SU-DHL-6 (cell line): ENCODE data around the gene TSPAN10.

Experiments
- H2AFZ ChIP-seq: fragments of 200-600 bp; sonication (generic); 2 replicates; pipeline ENCODE4 v1.6.1; 2014; ENCODE audit warnings: low read depth, mild to moderate bottlenecking, moderate library complexity, mixed read lengths, antibody characterized with exemption, low read length; ENCODE audit not compliant: severe bottlenecking
- H3F3A ChIP-seq: fragments of 200-600 bp; shearing (Covaris generic); 2 replicates; pipeline ENCODE4 v1.6.0; 2016; ENCODE audit warnings: antibody characterized with exemption, mild to moderate bottlenecking; ENCODE audit not compliant: insufficient read depth
- H3K27ac ChIP-seq: fragments of 200-600 bp; sonication (generic); 2 replicates; pipeline ENCODE4 v1.5.1; 2016; ENCODE audit warnings: low read depth, mild to moderate bottlenecking, low read length, moderate library complexity, mixed read lengths
- H3K27me3 ChIP-seq: fragments of 200-600 bp; sonication (generic), shearing (Covaris generic); 2 replicates; pipeline ENCODE4 v1.6.0; 2014; ENCODE audit warnings: mild to moderate bottlenecking, low read length
- H3K36me3 ChIP-seq: fragments of 200-600 bp; sonication (generic); 2 replicates; pipeline ENCODE4 v1.6.1; 2014; ENCODE audit warnings: mild to moderate bottlenecking, low read length, mixed read lengths
- H3K4me2 ChIP-seq: fragments of 300-600, 200-600 bp; shearing (Covaris generic), sonication (generic); 2 replicates; pipeline ENCODE4 v1.6.0; 2014; ENCODE audit warnings: low read length, low read depth, mild to moderate bottlenecking; ENCODE audit not compliant: poor library complexity, severe bottlenecking
- H3K4me3 ChIP-seq: fragments of 200-600 bp; sonication (generic); 2 replicates; pipeline ENCODE4 v1.5.1; 2014; ENCODE audit warnings: antibody characterized with exemption, low read length, mild to moderate bottlenecking, mixed read lengths; ENCODE audit not compliant: insufficient read depth, poor library complexity, severe bottlenecking
- H3K79me2 ChIP-seq: fragments of 200-600 bp; sonication (generic); 2 replicates; pipeline ENCODE4 v1.6.1; 2014; ENCODE audit warnings: mild to moderate bottlenecking, low read length, moderate library complexity; ENCODE audit not compliant: insufficient read depth
- H3K9ac ChIP-seq: fragments of 200-600 bp; sonication (generic); 2 replicates; pipeline ENCODE4 v1.7.0; 2014; ENCODE audit warnings: mild to moderate bottlenecking, low read length
- H3K9me2 ChIP-seq: fragments of 200-600 bp; sonication (generic); replicated peaks from 2 replicates; pipeline ENCODE4 v1.6.1; 2014; ENCODE audit warnings: low read length; ENCODE audit not compliant: insufficient read depth
- H3K9me3 ChIP-seq: fragments of 200-600 bp; sonication (generic); 2 replicates; pipeline ENCODE4 v1.6.1; 2014; ENCODE audit warnings: low read length, mixed read lengths; ENCODE audit not compliant: insufficient read depth
- H4K20me1 ChIP-seq: fragments of 200-600 bp; sonication (generic); 2 replicates; pipeline ENCODE4 v1.6.1; 2014; ENCODE audit warnings: low read depth, mild to moderate bottlenecking, antibody characterized with exemption, low read length, moderate library complexity, mixed read lengths
- CTCF ChIP-seq: fragments of 200-600 bp; sonication (generic); IDR thresholded peaks from one replicate; pipeline ENCODE4 v1.5.1; 2017; ENCODE audit warnings: antibody characterized with exemption, mild to moderate bottlenecking, low read length, moderate library complexity; ENCODE audit not compliant: insufficient read depth, poor library complexity, severe bottlenecking
- EZH2phosphoT487 ChIP-seq: fragments of 200-600 bp; sonication (generic), shearing (Covaris generic); conservative IDR thresholded peaks from 2 replicates; pipeline ENCODE4 v1.6.1; 2018; ENCODE audit warnings: mild to moderate bottlenecking, antibody characterized with exemption, low read length, moderate library complexity, mixed read lengths

The TSPAN10 gene

DNA sequence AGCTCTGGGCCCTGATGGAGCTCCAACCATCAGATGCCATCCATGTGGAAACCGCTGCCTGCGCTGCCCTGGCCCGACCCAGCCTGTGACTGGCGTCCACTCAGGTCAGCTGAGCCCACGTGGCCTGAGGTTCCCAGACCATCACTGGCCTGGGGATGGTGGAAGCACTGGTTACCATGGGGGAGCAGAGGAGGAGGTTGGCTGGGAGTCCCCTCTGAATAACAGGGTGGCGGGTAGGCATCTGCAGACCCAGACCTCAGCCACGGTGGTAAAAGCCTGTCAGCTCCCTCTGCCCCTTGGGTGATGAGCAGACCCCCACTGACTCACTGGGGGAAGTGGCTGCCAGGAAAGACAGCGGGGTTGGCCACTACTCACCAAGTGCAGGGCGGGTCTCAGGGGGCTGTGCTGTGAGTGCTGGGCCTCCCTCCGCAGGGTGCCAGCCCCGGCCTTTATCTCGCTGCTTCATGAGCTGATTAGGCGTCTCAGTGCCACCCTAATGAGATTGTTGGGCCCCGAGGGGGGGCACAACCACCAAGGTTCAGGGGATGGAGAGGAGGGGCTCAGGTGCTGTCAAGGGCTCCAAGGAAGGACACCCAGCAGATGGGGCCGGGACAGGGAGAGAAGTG lies 19.2 kb downstream of the TSPAN10 start, which contains the start of gene PDE6G:
PDE6G (minus strand) TSS at position 425 of the 626 bp plus-strand sequence. CDS start 3,237 bp downstream, outside the sequence.
- H2AFZ ChIP-seq: no peak within 1 kb of the TSS
- no peak within 1 kb of the TSS for H3K4me2 ChIP-seq
- no peaks in the 10 kb centered on the region for H4K20me1 ChIP-seq
- no peaks in the 10 kb centered on the region for H3K36me3 ChIP-seq
- no peaks in the 10 kb centered on the region for H3K9me3 ChIP-seq
- no peak within 1 kb of the TSS for H3K27ac ChIP-seq
- H3F3A ChIP-seq: no peaks in the 10 kb centered on the region
- no peaks in the 10 kb centered on the region for H3K79me2 ChIP-seq
- no peak for TF ChIP-seq CTCF
- TF ChIP-seq EZH2phosphoT487: no peak
- H3K9me2 ChIP-seq: no peaks in the 10 kb centered on the region
- H3K4me3 ChIP-seq: no peak within 1 kb of the TSS
- no peaks in the 10 kb centered on the region for H3K27me3 ChIP-seq
- no peak within 1 kb of the TSS for H3K9ac ChIP-seq

GRCh38 chr17:81656835-81657234 lies 19.8 kb downstream of the TSPAN10 start:
- no peak overlapping the region for H3K27ac ChIP-seq
- H2AFZ ChIP-seq: no peak overlapping the region
- no peak overlapping the region for H3K4me2 ChIP-seq

DNA sequence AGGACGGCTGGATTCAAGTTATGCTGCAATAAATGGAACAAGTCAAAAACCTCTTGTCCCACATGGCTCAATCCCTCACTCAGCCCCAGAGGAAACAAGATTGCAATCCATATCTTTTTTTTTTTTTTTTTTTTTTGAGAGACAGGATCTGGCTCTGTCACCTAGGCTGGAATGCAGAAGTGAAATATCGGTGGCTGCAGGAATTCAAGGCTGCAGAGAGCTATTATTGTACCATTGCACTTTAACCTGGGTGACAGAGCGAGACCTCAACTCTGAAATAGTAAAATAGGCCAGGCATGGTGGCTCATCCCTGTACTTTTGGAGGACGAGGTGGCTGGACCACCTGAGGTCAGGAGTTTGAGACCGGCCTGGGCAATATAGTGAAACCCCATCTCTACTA lies 22.0 kb downstream of the TSPAN10 start:
- Histone ChIP-seq H3K4me2 (no peak overlapping the region), H3K9me3 (no peaks in the 10 kb centered on the region), H3F3A (0 out of 2 replicates have a peak, but pooled peaks cover 8% of the 10 kb centered on the region), H3K9ac (no peak overlapping the region), H3K79me2 (no peaks in the 10 kb centered on the region), H3K4me3 (no peak overlapping the region), H3K9me2 (no peaks in the 10 kb centered on the region), H2AFZ (no peak overlapping the region), H4K20me1 (no peaks in the 10 kb centered on the region), H3K36me3 (no peaks in the 10 kb centered on the region), H3K27me3 (no peaks in the 10 kb centered on the region), H3K27ac (no peak overlapping the region)
- TF ChIP-seq EZH2phosphoT487 (no peak), CTCF (no peak)

More at GRCh38 chr17:81656835-81657234, 19.8 kb downstream of the TSPAN10 start:
- H3K9me3 ChIP-seq: no peaks in the 10 kb centered on the region
- no peaks in the 10 kb centered on the region for H3F3A ChIP-seq
- no peaks in the 10 kb centered on the region for H4K20me1 ChIP-seq
- H3K9me2 ChIP-seq: no peaks in the 10 kb centered on the region
- TF ChIP-seq CTCF: no peak
- no peak for TF ChIP-seq EZH2phosphoT487
- H3K4me3 ChIP-seq: no peak overlapping the region
- no peaks in the 10 kb centered on the region for H3K36me3 ChIP-seq
- H3K9ac ChIP-seq: no peak overlapping the region
- H3K27me3 ChIP-seq: no peaks in the 10 kb centered on the region
- H3K79me2 ChIP-seq: no peaks in the 10 kb centered on the region
